A673 (cell line): Measurements from ENCODE around the gene KCTD21. TPM values are rescaled to one million over a fixed set of nuclear protein-coding genes. Genes with fewer than 3 reads are reported as not detected.

Source experiments
- BruUV-seq: library from RNA; stranded (reverse); fragments of 400-500 nt; replicated peaks from 2 replicates; lab custom pipeline; 2021; lab: Mats Ljungman, UMichigan
- CTCF ChIA-PET: fragments of 300-600 bp; sonication (Branson Sonifier 250); formaldehyde crosslinking; loops from one replicate; lab custom pipeline; 2022; ENCODE audit warnings: antibody characterized with exemption; lab: Charles Lee
- POLR2A ChIA-PET: fragments of 300-600 bp; sonication (Branson Sonifier 250); formaldehyde crosslinking; loops from one replicate; lab custom pipeline; 2022; ENCODE audit warnings: antibody characterized with exemption; ENCODE audit not compliant: low non-redundant PET; lab: Charles Lee
- DNase-seq: peaks from one replicate; pipeline ENCODE4 v3.0.0-alpha.2; 2015; ENCODE audit warnings: low spot score
- H3K27ac ChIP-seq: fragments of 200-600 bp; sonication (generic); 2 replicates; pipeline ENCODE4 v1.5.1; 2016; ENCODE audit warnings: mixed run types, low read depth, mild to moderate bottlenecking, mixed read lengths, antibody characterized with exemption, low read length; ENCODE audit not compliant: poor library complexity, severe bottlenecking
- H3K27me3 ChIP-seq: fragments of 200-600 bp; sonication (generic); replicated peaks from 2 replicates; pipeline ENCODE4 v1.6.1; 2017; ENCODE audit warnings: mixed run types, low read depth, mild to moderate bottlenecking, mixed read lengths, antibody characterized with exemption, low read length; ENCODE audit not compliant: insufficient read depth, poor library complexity
- H3K36me3 ChIP-seq: fragments of 200-600 bp; sonication (generic); 2 replicates; pipeline ENCODE4 v1.6.1; 2016; ENCODE audit warnings: mixed run types, mild to moderate bottlenecking, mixed read lengths, antibody characterized with exemption, low read length; ENCODE audit not compliant: insufficient read depth, poor library complexity, severe bottlenecking
- H3K4me1 ChIP-seq: fragments of 200-600 bp; sonication (generic); 2 replicates; pipeline ENCODE4 v1.6.1; 2017; ENCODE audit warnings: mixed run types, mild to moderate bottlenecking, mixed read lengths, antibody characterized with exemption, low read length; ENCODE audit not compliant: insufficient read depth, poor library complexity, severe bottlenecking
- H3K4me3 ChIP-seq: fragments of 200-600 bp; sonication (generic); 2 replicates; pipeline ENCODE4 v1.5.1; 2016; ENCODE audit warnings: low read depth, mixed run types, mild to moderate bottlenecking, mixed read lengths, low read length; ENCODE audit not compliant: poor library complexity, severe bottlenecking
- H3K9me3 ChIP-seq: fragments of 200-600 bp; sonication (generic); 2 replicates; pipeline ENCODE4 v1.6.1; 2016; ENCODE audit warnings: mixed run types, low read depth, mild to moderate bottlenecking, mixed read lengths, antibody characterized with exemption, low read length; ENCODE audit not compliant: poor library complexity, severe bottlenecking
- EZH2 ChIP-seq: fragments of 200-600 bp; sonication (generic); IDR thresholded peaks from 2 replicates; pipeline ENCODE4 v1.6.1; 2017; ENCODE audit warnings: borderline replicate concordance, low read depth, mild to moderate bottlenecking, mixed read lengths, antibody characterized with exemption, low read length; ENCODE audit not compliant: poor library complexity, severe bottlenecking
- intact Hi-C: fragments of 100-400 bp; cut with micrococcal nuclease; formaldehyde crosslinking; loops from one replicate; pipeline ENCODE4 v1.10.0; 2022; ENCODE audit not compliant: unreplicated experiment
- total RNA-seq: library from RNA; stranded (reverse); gene quantifications from 2 replicates; pipeline ENCODE4 v1.2.3, GENCODE V29; 2021
- TF ChIP-seq, protein P1 (sequence below): fragments of 300-800, 200-600 bp; sonication (generic); conservative IDR thresholded peaks from 2 replicates; pipeline ENCODE4 v1.5.1; 2017; ENCODE audit warnings: low read depth, mild to moderate bottlenecking, antibody characterized with exemption, low read length, moderate library complexity, mixed read lengths

Gene KCTD21
- total RNA-seq, 1 experiment from 2014 or later, result 3.5 TPM

DNA sequence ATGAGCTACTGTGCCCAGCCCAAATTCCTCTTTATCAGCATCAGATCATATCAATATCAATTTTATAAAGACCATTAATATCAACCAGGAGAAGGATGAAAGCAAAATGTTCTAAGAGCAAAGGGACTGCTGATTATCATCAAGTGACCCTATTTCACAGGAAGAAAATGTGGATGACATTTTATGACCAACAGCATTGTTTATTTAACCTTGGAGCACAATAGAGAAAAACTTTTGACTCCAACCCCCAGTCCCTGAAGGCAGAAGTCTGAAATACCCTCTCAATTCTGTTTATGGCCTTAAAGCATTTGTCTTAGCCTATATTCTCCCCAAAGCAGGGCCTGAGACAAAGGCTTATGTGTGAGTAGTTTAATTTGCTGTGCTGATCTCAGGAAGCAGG is 37.7 kb downstream of the KCTD21 start:
- H3K4me1 ChIP-seq, result no peaks in the 10 kb centered on the region
- H3K9me3 ChIP-seq, result no peaks in the 10 kb centered on the region
- no TSS peak for BruUV-seq
- no peaks in the 10 kb centered on the region for H3K36me3 ChIP-seq
- ChIA-PET CTCF (no interaction called here), POLR2A (no interaction called here)
- intact Hi-C loops, result no loop called here
- H3K27me3 ChIP-seq, result no peaks in the 10 kb centered on the region
- H3K27ac ChIP-seq, result no peak overlapping the region
- TF ChIP-seq, protein P1, sequence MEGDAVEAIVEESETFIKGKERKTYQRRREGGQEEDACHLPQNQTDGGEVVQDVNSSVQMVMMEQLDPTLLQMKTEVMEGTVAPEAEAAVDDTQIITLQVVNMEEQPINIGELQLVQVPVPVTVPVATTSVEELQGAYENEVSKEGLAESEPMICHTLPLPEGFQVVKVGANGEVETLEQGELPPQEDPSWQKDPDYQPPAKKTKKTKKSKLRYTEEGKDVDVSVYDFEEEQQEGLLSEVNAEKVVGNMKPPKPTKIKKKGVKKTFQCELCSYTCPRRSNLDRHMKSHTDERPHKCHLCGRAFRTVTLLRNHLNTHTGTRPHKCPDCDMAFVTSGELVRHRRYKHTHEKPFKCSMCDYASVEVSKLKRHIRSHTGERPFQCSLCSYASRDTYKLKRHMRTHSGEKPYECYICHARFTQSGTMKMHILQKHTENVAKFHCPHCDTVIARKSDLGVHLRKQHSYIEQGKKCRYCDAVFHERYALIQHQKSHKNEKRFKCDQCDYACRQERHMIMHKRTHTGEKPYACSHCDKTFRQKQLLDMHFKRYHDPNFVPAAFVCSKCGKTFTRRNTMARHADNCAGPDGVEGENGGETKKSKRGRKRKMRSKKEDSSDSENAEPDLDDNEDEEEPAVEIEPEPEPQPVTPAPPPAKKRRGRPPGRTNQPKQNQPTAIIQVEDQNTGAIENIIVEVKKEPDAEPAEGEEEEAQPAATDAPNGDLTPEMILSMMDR, result no peak
- no peak for TF ChIP-seq EZH2
- no peak for DNase-seq
- H3K4me3 ChIP-seq, result no peak overlapping the region

DNA sequence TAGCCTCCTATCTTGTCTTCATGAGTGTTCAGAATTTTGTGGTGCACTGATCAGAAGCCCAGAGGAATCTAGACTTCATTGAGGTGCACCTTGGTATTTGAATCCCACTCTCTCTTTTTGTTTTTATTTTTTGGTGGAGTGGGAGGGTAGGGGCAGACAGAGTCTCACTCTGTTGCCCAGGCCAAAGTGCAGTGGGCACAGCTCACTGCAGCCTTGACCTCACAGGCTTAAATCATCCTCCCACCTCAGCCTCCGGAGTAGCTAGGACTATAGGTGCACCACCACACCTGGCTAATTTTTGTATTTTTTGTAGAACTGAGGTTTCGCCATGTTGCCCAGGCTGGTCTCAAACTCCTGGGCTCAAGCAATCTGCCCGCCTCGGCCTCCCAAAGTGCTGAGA is 38.1 kb downstream of the KCTD21 start:
- BruUV-seq, result no TSS peak
- no peak overlapping the region for H3K27ac ChIP-seq
- no peaks in the 10 kb centered on the region for H3K36me3 ChIP-seq
- CTCF ChIA-PET, result no interaction called here
- H3K9me3 ChIP-seq, result no peaks in the 10 kb centered on the region
- no peak for TF ChIP-seq EZH2
- TF ChIP-seq, protein P1, result no peak
- H3K27me3 ChIP-seq, result no peaks in the 10 kb centered on the region
- DNase-seq, result no peak
- POLR2A ChIA-PET, result no interaction called here
- no peaks in the 10 kb centered on the region for H3K4me1 ChIP-seq
- H3K4me3 ChIP-seq, result no peak overlapping the region
- intact Hi-C loops, result no loop called here

DNA sequence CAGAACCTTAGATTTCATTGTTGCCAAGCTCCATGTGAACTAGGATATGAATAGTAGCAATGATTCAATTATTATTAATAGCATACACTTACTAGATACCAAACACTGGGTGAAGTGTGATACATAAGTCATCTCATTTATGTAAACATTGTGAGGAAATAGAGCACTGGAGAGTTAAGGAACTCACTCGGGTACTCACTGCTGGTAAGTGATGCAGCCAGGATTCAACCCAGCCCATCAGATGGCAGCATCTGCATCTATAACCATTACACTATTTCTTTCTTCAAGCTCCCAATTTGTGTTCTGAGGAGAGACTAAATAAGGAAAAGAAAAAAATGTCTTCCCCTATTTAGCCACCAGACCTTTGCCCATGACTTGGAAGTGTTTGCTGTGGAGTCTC is 38.8 kb downstream of the KCTD21 start:
- no peaks in the 10 kb centered on the region for H3K9me3 ChIP-seq
- H3K27me3 ChIP-seq, result no peaks in the 10 kb centered on the region
- CTCF ChIA-PET, result no interaction called here
- POLR2A ChIA-PET, result no interaction called here
- BruUV-seq, result no TSS peak
- no peak overlapping the region for H3K4me3 ChIP-seq
- H3K27ac ChIP-seq, result no peak overlapping the region
- H3K4me1 ChIP-seq, result no peaks in the 10 kb centered on the region
- no peaks in the 10 kb centered on the region for H3K36me3 ChIP-seq
- peak; percentile 25 for DNase-seq
- TF ChIP-seq, protein P1, result peak; percentile 25; the same call in 1 of the 2 replicates
- no peak for TF ChIP-seq EZH2
- intact Hi-C loops, result no loop called here
